ENCODE data around the gene ABR.
A peak's percentile ranks its signal among the peaks of the same experiment; 100 is the strongest.
"Not testable (repeated sequence)": the region's sequence is repeated elsewhere in the genome, so short reads cannot be mapped to it uniquely, and the experiment has no call there.

ABR gene

DNA sequence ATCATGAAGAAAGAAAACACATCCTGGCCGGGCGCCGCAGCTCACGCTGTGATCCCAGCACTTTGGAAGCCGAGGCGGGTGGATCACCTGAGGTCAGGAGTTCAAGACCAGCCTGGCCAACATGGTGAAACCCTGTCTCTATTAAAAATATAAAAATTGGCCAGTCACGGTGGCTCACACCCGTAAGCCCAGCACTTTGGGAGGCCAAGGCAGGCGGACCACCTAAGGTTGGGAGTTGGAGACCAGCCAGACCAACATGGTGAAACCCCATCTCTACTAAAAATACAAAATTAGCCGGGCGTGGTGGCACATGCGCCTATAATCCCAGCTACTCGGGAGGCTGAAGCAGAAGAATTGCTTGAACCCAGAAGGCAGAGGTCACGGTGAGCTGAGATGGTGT lies 207.9 kb downstream of the ABR start:
- H3K4me1 ChIP-seq, result peaks cover 14% of the 10 kb centered on the region
- in situ Hi-C loops (cut with MboI; ENCODE audit: low sequenced_read_pairs); DNase-seq (ENCODE audit: low spot score in 2 of 2); H3K4me3 ChIP-seq; H3K9me3 ChIP-seq; H3K27me3 ChIP-seq (ENCODE audit: low read depth); H3K36me3 ChIP-seq (replicated peaks): not testable (repeated sequence)

DNA sequence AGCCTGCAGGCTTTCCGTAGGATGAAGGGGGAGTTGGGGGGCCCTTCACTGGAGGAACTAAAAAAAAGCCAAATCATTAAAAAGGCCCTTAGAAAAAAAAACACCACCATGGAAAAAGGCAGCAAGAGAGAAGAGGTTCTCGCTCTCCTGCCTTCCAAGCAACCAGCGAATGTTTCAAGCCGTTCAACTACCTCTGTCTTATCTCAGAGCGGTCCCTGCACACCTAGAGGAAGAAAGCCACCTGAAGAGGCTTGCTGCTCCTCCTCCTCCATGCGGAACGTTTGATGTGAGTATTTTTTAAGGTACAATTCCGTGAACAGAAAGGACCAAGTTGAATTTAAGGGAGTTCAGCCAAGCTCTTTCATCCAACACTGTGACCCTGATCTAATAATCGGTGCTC lies 209.4 kb downstream of the ABR start:
- DNase-seq (ENCODE audit: low spot score in 2 of 2), result no peak
- Histone ChIP-seq H3K36me3 (replicated peaks) (peaks cover 7% of the 10 kb centered on the region; the same call in 1 of the 2 replicates), H3K4me3 (no peak overlapping the region), H3K9me3 (no peaks in the 10 kb centered on the region), H3K27me3 (ENCODE audit: low read depth) (no peaks in the 10 kb centered on the region), H3K4me1 (peaks cover 14% of the 10 kb centered on the region)
- in situ Hi-C loops (cut with MboI; ENCODE audit: low sequenced_read_pairs), result no loop called here

DNA sequence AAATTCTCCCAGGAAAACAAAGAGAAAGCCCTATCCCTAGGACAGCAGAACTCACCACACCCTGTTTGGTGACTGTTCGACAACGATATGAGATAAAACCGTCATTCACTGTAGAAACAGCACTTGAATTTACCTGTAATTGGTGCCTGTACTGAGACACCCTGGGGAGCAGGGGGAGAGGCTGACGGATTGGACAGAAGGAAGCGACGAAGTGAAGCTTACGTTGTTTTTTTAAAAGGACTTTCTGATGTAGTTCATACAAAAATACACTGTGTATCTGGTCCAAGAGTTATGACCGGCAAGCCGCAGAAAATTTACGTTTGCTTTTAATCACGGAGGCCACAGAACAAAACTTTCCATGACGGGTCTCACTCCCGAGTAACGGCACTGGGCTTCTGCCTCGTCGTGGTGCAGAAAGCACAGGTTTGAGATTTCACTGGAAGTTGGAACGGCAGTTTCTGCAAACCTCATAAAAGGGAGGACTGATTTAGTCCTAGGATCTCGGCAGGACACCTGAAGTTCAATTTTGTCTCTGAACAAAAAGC lies 209.9 kb downstream of the ABR start:
- peaks cover 7% of the 10 kb centered on the region; the same call in 1 of the 2 replicates for H3K36me3 ChIP-seq (replicated peaks)
- no peaks in the 10 kb centered on the region for H3K27me3 ChIP-seq (ENCODE audit: low read depth)
- no peaks in the 10 kb centered on the region for H3K9me3 ChIP-seq
- DNase-seq (ENCODE audit: low spot score in 2 of 2), result no peak
- peaks cover 19% of the 10 kb centered on the region for H3K4me1 ChIP-seq
- H3K4me3 ChIP-seq, result no peak overlapping the region
- in situ Hi-C loops (cut with MboI; ENCODE audit: low sequenced_read_pairs), result no loop called here

DNA sequence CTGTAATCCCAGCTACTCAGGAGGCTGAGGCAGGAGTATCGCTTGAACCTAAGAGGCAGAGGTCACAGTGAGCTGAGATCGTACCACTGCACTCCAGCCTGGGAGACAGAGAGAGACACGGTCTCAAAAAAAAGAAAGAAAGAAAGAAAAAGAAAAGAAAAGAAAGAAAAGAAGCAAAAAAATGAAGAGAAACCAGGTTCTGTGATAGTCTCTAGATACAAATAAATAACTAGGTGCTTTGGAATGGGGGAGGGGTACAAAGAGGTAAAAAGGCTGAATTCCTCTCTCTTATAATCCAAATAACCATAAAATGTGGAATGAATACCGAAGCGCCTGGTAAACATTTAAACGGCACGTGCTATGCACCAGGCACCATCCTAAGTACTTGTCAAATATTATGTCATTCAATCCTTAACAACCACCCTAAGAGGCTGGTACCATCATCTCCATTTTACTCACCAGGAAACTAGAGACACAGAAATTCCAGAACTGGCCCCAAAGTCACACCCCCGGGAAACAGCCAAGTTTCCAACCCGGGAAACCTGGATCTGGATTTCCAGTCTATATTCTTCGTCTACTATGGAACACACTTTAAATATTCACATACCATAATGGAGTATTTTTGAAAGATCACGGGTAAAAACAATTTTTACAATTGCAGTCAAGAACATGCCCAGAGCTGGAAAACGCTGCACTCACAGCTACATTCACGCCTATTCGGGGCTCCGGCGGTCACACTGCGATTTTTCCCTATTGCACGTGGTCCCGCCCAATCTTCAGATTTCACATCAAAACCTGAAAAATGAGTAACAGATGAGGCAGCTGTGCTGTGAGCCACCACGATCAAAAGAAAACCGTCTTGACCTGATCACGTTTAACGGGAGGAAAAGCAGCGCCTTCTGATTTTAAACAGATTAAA lies 210.7 kb downstream of the ABR start:
- Histone ChIP-seq H3K4me3 (no peak overlapping the region), H3K4me1 (peaks cover 27% of the 10 kb centered on the region), H3K27me3 (ENCODE audit: low read depth) (no peaks in the 10 kb centered on the region), H3K9me3 (no peaks in the 10 kb centered on the region), H3K36me3 (replicated peaks) (peaks cover 12% of the 10 kb centered on the region)
- in situ Hi-C loops (cut with MboI; ENCODE audit: low sequenced_read_pairs), result no loop called here
- DNase-seq (ENCODE audit: low spot score in 2 of 2), result no peak

DNA sequence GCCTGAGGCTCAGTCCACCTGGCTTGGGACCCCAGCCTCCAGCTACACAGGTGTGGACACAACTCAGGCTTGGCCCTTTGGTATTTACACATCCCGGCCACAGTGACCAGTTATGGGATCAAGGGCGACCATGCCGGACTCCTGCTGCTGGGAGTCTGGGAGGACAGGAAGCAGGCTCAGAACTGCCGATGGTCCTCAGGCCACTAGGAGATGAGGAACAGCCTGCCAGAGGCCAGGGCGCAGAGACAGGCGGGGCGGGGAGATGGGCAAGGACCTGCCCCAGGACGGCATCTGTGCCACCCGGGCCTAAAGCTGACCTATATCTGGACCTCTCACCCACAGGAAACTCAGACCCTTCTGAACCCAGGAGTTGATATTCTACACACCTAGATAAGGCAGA lies 212.7 kb downstream of the ABR start:
- Histone ChIP-seq H3K36me3 (replicated peaks) (peaks cover 14% of the 10 kb centered on the region), H3K27me3 (ENCODE audit: low read depth) (no peaks in the 10 kb centered on the region), H3K4me3 (no peak overlapping the region), H3K9me3 (no peaks in the 10 kb centered on the region), H3K4me1 (peaks cover 46% of the 10 kb centered on the region)
- in situ Hi-C loops (cut with MboI; ENCODE audit: low sequenced_read_pairs), result no loop called here
- DNase-seq (ENCODE audit: low spot score in 2 of 2), result no peak

DNA sequence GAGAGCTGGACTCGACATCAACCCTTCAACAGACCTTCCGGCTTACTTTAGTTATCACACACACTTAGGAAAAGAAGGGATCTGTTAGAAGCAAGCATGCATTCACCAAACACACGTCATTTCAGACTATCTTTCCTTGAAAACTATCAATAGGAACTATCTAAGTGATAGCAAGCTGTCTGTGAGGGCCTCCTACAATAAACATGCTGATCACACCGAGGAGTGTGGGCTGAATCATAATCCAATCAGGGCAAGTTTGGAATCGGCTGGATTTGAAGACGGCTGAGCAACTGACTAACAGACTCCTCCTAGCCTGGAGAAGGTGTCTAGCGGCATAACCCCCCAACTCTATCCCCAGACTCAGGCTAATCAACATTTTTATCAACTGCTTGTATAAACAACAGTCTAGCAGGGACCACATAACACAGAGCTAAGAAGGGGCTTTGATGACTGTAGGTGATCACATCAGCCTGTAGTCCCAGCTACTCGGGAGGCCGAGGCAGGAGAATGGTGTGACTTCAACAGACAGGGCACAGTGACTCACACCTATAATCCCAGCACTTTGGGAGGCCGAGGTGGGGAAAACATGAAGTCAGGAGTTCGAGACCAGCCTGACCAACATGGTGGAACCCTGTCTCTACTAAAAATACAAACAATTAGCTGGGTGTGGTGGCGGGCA lies 214.3 kb downstream of the ABR start:
- DNase-seq (ENCODE audit: low spot score in 2 of 2), result no peak
- no peak overlapping the region for H3K4me3 ChIP-seq
- H3K27me3 ChIP-seq (ENCODE audit: low read depth), result no peaks in the 10 kb centered on the region
- H3K4me1 ChIP-seq, result peaks cover 47% of the 10 kb centered on the region
- in situ Hi-C loops (cut with MboI; ENCODE audit: low sequenced_read_pairs), result no loop called here
- H3K9me3 ChIP-seq, result no peaks in the 10 kb centered on the region
- peaks cover 14% of the 10 kb centered on the region for H3K36me3 ChIP-seq (replicated peaks)

DNA sequence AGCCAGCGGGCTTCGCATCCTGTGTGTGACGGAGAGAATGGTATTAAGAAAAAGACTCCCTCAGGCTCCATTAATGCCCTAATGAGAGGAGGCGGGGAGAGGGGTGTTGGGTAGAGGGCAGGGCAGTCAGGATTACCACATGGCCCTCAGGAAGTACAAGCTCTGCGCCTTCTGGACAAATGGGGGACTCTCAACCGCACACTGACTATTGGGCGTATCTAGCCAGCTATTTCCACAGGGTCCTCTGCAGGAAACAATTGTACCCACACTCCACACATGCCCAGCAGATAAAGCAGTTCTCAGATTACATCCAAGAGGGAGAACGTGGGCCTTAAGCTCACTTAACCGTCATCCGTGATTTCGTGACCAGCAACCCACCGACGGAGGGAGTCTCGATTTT lies 214.9 kb downstream of the ABR start:
- no peaks in the 10 kb centered on the region for H3K9me3 ChIP-seq
- H3K36me3 ChIP-seq (replicated peaks), result peaks cover 14% of the 10 kb centered on the region
- H3K27me3 ChIP-seq (ENCODE audit: low read depth), result no peaks in the 10 kb centered on the region
- no peak overlapping the region for H3K4me3 ChIP-seq
- no peak for DNase-seq (ENCODE audit: low spot score in 2 of 2)
- H3K4me1 ChIP-seq, result peaks cover 47% of the 10 kb centered on the region
- in situ Hi-C loops (cut with MboI; ENCODE audit: low sequenced_read_pairs), result no loop called here

DNA sequence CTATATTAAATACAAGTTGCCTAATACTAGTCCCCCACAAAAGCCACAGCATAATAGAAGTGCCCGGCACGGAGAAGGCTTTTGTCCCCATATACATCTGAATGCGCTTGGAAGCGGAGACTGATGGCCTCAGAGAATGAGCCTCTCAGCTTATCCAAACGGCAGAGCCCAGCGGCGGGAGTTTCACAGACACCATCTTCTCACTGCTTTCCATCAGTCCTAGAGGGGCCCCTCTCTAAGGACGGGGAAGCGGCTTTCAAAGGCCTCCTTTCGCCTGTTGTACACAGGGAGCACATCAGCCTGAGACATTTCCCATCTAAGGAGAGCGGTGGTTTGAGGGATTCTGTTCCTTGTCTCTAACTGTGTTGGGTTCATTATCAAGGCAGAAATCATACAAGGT lies 217.1 kb downstream of the ABR start:
- in situ Hi-C loops (cut with MboI; ENCODE audit: low sequenced_read_pairs), result no loop called here
- H3K4me3 ChIP-seq, result no peak overlapping the region
- peak; percentile 89 to 90 for DNase-seq (ENCODE audit: low spot score in 2 of 2)
- peaks cover 35% of the 10 kb centered on the region for H3K4me1 ChIP-seq
- peaks cover 7% of the 10 kb centered on the region for H3K36me3 ChIP-seq (replicated peaks)
- no peaks in the 10 kb centered on the region for H3K27me3 ChIP-seq (ENCODE audit: low read depth)
- no peaks in the 10 kb centered on the region for H3K9me3 ChIP-seq

DNA sequence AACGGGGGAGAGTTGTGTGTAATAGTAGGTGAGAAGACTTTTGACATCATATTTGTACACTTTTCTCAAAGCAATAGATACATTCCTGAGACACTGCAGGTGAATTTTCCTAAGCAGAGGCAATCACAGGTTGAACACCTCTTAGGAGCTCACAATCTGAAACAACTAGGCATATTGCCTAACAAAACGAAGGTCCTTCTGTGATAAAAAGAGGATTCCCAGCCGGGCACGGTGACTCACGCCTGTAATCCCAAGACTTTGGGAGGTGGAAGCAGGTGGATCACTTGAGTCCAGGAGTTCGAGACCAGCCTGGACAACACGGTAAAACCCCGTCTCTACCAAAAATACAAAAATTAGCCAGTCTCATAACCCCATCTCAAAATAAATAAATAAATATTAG lies 217.6 kb downstream of the ABR start:
- in situ Hi-C loops (cut with MboI; ENCODE audit: low sequenced_read_pairs), result no loop called here
- peaks cover 7% of the 10 kb centered on the region for H3K36me3 ChIP-seq (replicated peaks)
- H3K4me3 ChIP-seq, result no peak overlapping the region
- H3K27me3 ChIP-seq (ENCODE audit: low read depth), result no peaks in the 10 kb centered on the region
- no peak for DNase-seq (ENCODE audit: low spot score in 2 of 2)
- peaks cover 35% of the 10 kb centered on the region for H3K4me1 ChIP-seq
- no peaks in the 10 kb centered on the region for H3K9me3 ChIP-seq

DNA sequence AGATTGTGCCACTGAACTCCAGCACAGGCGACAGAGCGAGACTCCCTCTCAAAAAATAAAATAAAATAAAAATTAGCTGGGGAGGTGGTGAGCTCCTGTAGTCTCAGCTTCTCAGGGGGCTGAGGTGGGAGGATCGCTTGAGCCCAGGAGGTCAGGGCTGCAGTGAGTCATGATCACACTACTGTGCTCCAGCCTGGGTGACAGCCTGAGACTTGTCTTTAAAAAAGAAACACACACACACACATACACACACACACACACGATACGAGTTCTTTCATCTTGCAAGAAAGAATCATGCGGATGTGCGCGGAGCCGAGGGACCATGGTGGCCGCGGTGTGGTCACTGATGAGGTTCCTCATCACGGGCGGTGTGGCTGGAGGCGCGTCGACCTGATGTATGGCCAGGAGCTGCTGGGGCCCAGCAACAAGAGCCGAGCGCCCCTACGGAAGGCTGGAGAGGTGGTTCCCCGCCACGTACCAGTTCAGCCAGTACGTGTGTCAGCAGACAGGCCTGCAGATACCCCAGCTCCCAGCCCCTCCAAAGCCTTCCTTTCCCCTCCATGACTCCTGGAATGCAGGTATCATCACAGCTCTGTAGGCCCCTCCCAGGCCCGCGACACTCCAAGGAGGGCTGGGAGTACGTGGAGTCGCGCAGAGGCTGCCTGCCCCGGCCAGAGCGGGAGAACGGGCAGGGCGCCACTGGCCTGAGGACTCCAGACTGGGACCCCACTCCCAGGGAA lies 220.9 kb downstream of the ABR start:
- Histone ChIP-seq H3K36me3 (replicated peaks) (0 out of 2 replicates have a peak, but pooled peaks cover under 1% of the 10 kb centered on the region), H3K4me3 (no peak overlapping the region), H3K27me3 (ENCODE audit: low read depth) (no peaks in the 10 kb centered on the region), H3K9me3 (no peaks in the 10 kb centered on the region), H3K4me1 (peaks cover 18% of the 10 kb centered on the region)
- DNase-seq (ENCODE audit: low spot score in 2 of 2), result no peak
- in situ Hi-C loops (cut with MboI; ENCODE audit: low sequenced_read_pairs), result no loop called here

DNA sequence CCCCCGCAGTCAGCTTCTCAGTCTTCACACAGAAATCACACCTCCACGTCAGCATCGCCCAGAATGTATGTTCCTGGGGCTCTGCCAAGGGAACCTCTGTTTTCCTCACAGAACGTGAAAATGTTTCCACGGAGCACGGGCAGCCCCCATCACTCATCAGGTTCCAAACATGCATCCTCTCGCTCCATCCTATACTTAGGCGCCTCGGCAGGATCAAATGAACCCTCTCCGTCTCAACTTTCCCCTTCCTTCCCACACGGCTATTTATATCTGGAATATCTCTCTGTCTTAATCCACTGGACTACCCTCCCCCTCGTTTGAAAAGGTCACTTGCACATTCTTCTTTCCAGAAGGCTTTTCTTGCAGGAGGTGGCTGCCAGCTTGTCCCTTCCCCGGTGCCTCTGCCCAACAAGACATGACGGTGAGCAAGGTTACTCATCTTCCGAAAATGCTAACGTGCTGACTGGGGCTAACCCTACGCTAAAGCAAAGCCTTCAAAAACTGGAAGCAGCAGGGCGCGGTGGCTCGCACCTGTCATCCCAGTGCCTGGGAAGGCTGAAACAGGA lies 221.8 kb downstream of the ABR start:
- Histone ChIP-seq H3K9me3 (no peaks in the 10 kb centered on the region), H3K27me3 (ENCODE audit: low read depth) (no peaks in the 10 kb centered on the region), H3K36me3 (replicated peaks) (no peaks in the 10 kb centered on the region), H3K4me1 (peaks cover 9% of the 10 kb centered on the region), H3K4me3 (no peak overlapping the region)
- DNase-seq (ENCODE audit: low spot score in 2 of 2), result no peak
- in situ Hi-C loops (cut with MboI; ENCODE audit: low sequenced_read_pairs), result no loop called here

DNA sequence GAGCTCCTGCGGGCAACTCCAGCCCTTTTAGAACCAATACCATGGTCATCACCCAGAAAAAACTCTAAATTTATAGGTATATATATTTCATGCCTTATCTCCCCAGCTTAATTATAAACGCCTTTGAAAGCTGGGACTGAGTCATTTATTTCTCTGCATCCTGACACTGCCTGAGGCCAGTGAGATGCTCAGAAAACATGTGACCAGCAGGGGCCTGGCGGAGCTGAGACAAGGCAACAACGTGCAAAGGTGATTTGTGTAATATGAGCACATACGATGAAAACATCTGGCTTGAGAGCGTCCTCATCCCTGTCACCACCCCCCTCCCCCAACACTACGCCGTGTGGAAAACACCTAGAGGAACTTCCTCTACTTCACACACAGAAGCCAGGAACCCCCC lies 222.9 kb downstream of the ABR start:
- Histone ChIP-seq H3K4me3 (no peak overlapping the region), H3K27me3 (ENCODE audit: low read depth) (no peaks in the 10 kb centered on the region), H3K4me1 (no peaks in the 10 kb centered on the region), H3K9me3 (no peaks in the 10 kb centered on the region), H3K36me3 (replicated peaks) (no peaks in the 10 kb centered on the region)
- DNase-seq (ENCODE audit: low spot score in 2 of 2), result no peak
- in situ Hi-C loops (cut with MboI; ENCODE audit: low sequenced_read_pairs), result no loop called here

DNA sequence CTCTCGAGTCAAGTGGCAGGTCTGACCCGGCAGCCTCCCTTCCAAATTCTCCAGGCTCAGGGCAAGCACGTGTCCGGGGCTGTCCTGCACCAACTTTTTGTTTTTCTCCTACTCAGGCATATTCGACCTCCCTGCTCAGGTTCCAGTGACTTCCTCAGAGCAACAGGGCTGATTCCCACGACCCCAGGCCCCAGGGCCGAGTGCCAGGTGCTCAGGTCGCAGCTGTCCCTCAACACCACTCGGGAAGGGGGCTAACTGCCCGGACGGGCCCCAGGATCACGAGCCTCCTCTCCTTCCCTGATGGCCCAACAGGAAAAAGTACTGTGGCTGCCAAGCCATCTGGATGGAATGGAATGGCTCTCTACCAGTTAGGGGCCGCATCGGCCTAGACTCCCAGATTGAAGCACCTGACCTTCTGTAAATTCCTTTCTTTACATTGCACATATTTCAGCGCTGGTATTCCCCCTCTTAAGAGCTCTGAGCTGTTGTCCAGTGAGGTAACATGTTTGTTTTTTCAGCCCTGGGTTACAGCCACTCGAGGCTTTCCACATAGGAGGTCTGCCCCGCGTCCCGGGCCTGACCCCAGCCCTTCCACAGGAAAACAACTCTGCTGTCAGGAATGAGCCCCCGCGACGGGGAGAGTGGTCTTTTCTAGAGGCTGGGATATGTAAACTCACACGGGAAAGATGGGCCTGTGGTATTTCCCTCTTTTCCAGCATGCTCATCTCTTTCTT lies 225.2 kb downstream of the ABR start:
- Histone ChIP-seq H3K4me1 (peaks cover 11% of the 10 kb centered on the region), H3K36me3 (replicated peaks) (no peaks in the 10 kb centered on the region), H3K4me3 (no peak overlapping the region), H3K27me3 (ENCODE audit: low read depth) (no peaks in the 10 kb centered on the region), H3K9me3 (no peaks in the 10 kb centered on the region)
- in situ Hi-C loops (cut with MboI; ENCODE audit: low sequenced_read_pairs), result no loop called here
- no peak for DNase-seq (ENCODE audit: low spot score in 2 of 2)

Data from HAP-1 (cell line).